H1 (cell line): Measurements from ENCODE around the gene ZDHHC17. TPM values are rescaled to one million over a fixed set of nuclear protein-coding genes. Genes with fewer than 3 reads are reported as not detected.

Experiments used
- KDM1A ChIP-seq: fragments of 200-600, 300-600 bp; sonication (generic); IDR thresholded peaks from 2 replicates; pipeline ENCODE4 v1.7.1; 2016; ENCODE audit warnings: mild to moderate bottlenecking, low read length, borderline replicate concordance
- PHF8 ChIP-seq: fragments of 200-600 bp; sonication (generic); conservative IDR thresholded peaks from 2 replicates; pipeline ENCODE4 v1.7.1; 2012; ENCODE audit warnings: low read depth, mild to moderate bottlenecking, inconsistent platforms, low read length, moderate library complexity
- SP1 ChIP-seq: IDR thresholded peaks from 2 replicates; pipeline ENCODE4 v1.6.1; 2011; ENCODE audit warnings: low read depth, low read length
- TAF1 ChIP-seq: IDR thresholded peaks from 2 replicates; pipeline ENCODE4 v1.6.1; 2011; ENCODE audit warnings: mild to moderate bottlenecking, low read depth, low read length
- polyA plus RNA-seq, 7 experiments: library from polyadenylated mRNA; depleted of rRNA in 3 of 7; stranded (reverse) in 5 of 7; unstranded in 2 of 7; fragments of >200 nt in 5 of 7; fragments of 200-250 nt in 2 of 7; gene quantifications; 1 replicate in 5 of 7; 2 replicates in 1 of 7; 4 replicates in 1 of 7; pipeline versions ENCODE4 v1.2.1 to v1.2.3, GENCODE V29; 2011 to 2013; ENCODE audit warnings: missing spikeins in 2 of 7, mixed read lengths in 2 of 7
- total RNA-seq: library from RNA; stranded (reverse); fragmentation: NEBNext Ultra II Directional; extraction: Animal tissue kit (Norgen Biotek cat#: 25700); gene quantifications from 2 replicates; pipeline ENCODE4 v1.2.1, GENCODE V29; 2021

The ZDHHC17 gene
- total and polyA plus RNA-seq, 2 of the 8 experiments (the other 6 are each of a cell fraction or from before 2014, with no cell fraction given), result 27.6 to 28.9 TPM

- TF ChIP-seq PHF8, result no peak
- no peak for TF ChIP-seq TAF1
- TF ChIP-seq KDM1A, result no peak
- no peak for TF ChIP-seq SP1
Observed at GRCh38 chr12:76863837-76864236, 99.9 kb downstream of the ZDHHC17 start (continued).
